Esophagus squamous epithelium (tissue), 4 donors: ENCODE data around the gene PRDX3.

Experiments
- POLR2A ChIP-seq, 4 donors: fragments of 450-650 bp; IDR thresholded peaks; one replicate each; pipeline ENCODE4 v1.6.1; 2017; ENCODE audit warnings: antibody characterized with exemption in 4 of 4, mild to moderate bottlenecking in 4 of 4, moderate library complexity in 3 of 4
- TF ChIP-seq, protein P1 (sequence below), 6 experiments: fragments of 450-650 bp in 4 of 6; fragments of 200-600 bp in 2 of 6; sonication (generic) in 2 of 6; IDR thresholded peaks; one replicate each; pipeline ENCODE4 v1.5.1; 2016 to 2019; ENCODE audit warnings: antibody characterized with exemption in 6 of 6, mild to moderate bottlenecking in 4 of 6, moderate library complexity in 4 of 6

- TF ChIP-seq, protein P1, sequence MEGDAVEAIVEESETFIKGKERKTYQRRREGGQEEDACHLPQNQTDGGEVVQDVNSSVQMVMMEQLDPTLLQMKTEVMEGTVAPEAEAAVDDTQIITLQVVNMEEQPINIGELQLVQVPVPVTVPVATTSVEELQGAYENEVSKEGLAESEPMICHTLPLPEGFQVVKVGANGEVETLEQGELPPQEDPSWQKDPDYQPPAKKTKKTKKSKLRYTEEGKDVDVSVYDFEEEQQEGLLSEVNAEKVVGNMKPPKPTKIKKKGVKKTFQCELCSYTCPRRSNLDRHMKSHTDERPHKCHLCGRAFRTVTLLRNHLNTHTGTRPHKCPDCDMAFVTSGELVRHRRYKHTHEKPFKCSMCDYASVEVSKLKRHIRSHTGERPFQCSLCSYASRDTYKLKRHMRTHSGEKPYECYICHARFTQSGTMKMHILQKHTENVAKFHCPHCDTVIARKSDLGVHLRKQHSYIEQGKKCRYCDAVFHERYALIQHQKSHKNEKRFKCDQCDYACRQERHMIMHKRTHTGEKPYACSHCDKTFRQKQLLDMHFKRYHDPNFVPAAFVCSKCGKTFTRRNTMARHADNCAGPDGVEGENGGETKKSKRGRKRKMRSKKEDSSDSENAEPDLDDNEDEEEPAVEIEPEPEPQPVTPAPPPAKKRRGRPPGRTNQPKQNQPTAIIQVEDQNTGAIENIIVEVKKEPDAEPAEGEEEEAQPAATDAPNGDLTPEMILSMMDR (IDR thresholded peaks at IDR 0.05), result no peak
- TF ChIP-seq POLR2A (IDR thresholded peaks at IDR 0.05), result no peak
Measured at GRCh38 chr10:119203006-119203405, 24.4 kb upstream of the PRDX3 start.
